ENCODE data around the gene ELMOD3.
A peak's percentile ranks its signal among the peaks of the same experiment; 100 is the strongest.

DNA sequence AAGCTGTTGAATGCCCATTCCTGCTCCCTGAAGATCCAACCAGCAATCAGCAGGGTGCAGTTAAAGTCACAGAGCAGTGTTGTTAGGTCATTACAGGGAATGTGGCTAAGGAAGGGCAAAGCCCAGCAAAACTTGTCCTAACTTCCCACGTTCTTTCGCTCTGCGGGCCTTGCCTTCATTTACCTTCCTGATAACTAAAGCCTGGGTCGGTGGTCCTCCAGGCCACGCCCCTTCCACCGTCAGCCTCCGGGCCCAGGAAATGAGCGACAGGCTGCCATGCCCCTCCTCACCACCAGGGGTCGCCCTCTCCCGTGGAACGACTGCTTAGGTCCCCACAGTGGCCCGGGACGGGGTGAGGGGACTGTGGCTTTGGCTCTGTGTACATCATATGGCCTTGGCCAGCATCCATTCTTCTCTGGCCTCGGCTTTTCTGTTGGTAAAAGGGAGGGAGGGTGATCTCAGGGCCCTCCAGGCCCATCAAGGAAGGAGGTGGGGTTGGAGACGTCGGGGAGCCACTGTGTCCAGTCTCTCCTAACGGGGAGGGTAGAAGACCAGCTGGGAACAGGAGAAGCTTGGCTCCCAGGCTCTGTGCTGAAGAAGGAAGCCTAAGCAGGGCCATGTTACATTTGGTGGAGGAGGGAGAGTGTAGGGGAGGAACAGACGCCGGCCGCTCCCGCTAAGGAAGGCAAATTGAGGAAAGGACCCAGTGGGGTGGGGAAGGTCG, 66.1 kb downstream of the ELMOD3 start:
- TF ChIP-seq EGR2 (tag by site-specific recombination; IDR thresholded peaks at IDR 0.05; ENCODE audit: low read depth) (no peak), REPIN1 (tag by site-specific recombination; IDR thresholded peaks at IDR 0.05; ENCODE audit: low read depth) (no peak), ZFP3 (tag by site-specific recombination; IDR thresholded peaks at IDR 0.05; ENCODE audit: low read depth) (no peak), ZNF324 (tag by site-specific recombination; IDR thresholded peaks at IDR 0.05) (no peak), ZNF544 (tag by site-specific recombination; IDR thresholded peaks at IDR 0.05) (no peak), GLI2 (tag by site-specific recombination; IDR thresholded peaks at IDR 0.05; ENCODE audit: borderline replicate concordance, low read depth) (no peak), ZNF311 (tag by site-specific recombination; IDR thresholded peaks at IDR 0.05; ENCODE audit: borderline replicate concordance) (no peak), ZNF704 (tag by site-specific recombination; IDR thresholded peaks at IDR 0.05) (no peak), ZNF133 (tag by site-specific recombination; IDR thresholded peaks at IDR 0.05) (no peak)
- TF ChIP-seq, protein P1, sequence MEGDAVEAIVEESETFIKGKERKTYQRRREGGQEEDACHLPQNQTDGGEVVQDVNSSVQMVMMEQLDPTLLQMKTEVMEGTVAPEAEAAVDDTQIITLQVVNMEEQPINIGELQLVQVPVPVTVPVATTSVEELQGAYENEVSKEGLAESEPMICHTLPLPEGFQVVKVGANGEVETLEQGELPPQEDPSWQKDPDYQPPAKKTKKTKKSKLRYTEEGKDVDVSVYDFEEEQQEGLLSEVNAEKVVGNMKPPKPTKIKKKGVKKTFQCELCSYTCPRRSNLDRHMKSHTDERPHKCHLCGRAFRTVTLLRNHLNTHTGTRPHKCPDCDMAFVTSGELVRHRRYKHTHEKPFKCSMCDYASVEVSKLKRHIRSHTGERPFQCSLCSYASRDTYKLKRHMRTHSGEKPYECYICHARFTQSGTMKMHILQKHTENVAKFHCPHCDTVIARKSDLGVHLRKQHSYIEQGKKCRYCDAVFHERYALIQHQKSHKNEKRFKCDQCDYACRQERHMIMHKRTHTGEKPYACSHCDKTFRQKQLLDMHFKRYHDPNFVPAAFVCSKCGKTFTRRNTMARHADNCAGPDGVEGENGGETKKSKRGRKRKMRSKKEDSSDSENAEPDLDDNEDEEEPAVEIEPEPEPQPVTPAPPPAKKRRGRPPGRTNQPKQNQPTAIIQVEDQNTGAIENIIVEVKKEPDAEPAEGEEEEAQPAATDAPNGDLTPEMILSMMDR (tag by site-specific recombination; IDR thresholded peaks at IDR 0.05) = peak; percentile 97
- TF ChIP-seq, protein P2, sequence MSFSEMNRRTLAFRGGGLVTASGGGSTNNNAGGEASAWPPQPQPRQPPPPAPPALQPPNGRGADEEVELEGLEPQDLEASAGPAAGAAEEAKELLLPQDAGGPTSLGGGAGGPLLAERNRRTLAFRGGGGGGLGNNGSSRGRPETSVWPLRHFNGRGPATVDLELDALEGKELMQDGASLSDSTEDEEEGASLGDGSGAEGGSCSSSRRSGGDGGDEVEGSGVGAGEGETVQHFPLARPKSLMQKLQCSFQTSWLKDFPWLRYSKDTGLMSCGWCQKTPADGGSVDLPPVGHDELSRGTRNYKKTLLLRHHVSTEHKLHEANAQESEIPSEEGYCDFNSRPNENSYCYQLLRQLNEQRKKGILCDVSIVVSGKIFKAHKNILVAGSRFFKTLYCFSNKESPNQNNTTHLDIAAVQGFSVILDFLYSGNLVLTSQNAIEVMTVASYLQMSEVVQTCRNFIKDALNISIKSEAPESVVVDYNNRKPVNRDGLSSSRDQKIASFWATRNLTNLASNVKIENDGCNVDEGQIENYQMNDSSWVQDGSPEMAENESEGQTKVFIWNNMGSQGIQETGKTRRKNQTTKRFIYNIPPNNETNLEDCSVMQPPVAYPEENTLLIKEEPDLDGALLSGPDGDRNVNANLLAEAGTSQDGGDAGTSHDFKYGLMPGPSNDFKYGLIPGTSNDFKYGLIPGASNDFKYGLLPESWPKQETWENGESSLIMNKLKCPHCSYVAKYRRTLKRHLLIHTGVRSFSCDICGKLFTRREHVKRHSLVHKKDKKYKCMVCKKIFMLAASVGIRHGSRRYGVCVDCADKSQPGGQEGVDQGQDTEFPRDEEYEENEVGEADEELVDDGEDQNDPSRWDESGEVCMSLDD (tag by site-specific recombination; IDR thresholded peaks at IDR 0.05) = 0 out of 2 replicates have a peak, but pooled peaks have one; percentile 19
- TF ChIP-seq, protein P3, sequence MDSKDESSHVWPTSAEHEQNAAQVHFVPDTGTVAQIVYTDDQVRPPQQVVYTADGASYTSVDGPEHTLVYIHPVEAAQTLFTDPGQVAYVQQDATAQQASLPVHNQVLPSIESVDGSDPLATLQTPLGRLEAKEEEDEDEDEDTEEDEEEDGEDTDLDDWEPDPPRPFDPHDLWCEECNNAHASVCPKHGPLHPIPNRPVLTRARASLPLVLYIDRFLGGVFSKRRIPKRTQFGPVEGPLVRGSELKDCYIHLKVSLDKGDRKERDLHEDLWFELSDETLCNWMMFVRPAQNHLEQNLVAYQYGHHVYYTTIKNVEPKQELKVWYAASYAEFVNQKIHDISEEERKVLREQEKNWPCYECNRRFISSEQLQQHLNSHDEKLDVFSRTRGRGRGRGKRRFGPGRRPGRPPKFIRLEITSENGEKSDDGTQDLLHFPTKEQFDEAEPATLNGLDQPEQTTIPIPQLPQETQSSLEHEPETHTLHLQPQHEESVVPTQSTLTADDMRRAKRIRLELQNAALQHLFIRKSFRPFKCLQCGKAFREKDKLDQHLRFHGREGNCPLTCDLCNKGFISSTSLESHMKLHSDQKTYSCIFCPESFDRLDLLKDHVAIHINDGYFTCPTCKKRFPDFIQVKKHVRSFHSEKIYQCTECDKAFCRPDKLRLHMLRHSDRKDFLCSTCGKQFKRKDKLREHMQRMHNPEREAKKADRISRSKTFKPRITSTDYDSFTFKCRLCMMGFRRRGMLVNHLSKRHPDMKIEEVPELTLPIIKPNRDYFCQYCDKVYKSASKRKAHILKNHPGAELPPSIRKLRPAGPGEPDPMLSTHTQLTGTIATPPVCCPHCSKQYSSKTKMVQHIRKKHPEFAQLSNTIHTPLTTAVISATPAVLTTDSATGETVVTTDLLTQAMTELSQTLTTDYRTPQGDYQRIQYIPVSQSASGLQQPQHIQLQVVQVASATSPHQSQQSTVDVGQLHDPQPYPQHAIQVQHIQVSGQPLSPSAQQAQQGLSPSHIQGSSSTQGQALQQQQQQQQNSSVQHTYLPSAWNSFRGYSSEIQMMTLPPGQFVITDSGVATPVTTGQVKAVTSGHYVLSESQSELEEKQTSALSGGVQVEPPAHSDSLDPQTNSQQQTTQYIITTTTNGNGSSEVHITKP (tag by site-specific recombination; IDR thresholded peaks at IDR 0.05) = no peak

All from HEK293 (cell line).